A549 (cell line): ENCODE measurements around the gene TTF2. TPM values are rescaled to one million over a fixed set of nuclear protein-coding genes. Genes with fewer than 3 reads are reported as not detected.
"Not testable (repeated sequence)": the region's sequence is repeated elsewhere in the genome, so short reads cannot be mapped to it uniquely, and the experiment has no call there.

Experiments
- ATAC-seq, 2 experiments: fragments of 200-7000 bp in 1 of 2; fragments of >200 bp in 1 of 2; cut with Nextera tagmentation in 1 of 2; cut with Tn5 transposase in 1 of 2; 3 replicates each; pipeline versions ENCODE4 v1.8.0 to v1.9.1; 2018 to 2020; ENCODE audit warnings: mild to moderate bottlenecking in 1 of 2, moderate library complexity in 1 of 2
- CTCF ChIA-PET: fragments of 300-600 bp; sonication (Branson Sonifier 250); formaldehyde crosslinking; extraction: SDS; loops from one replicate; lab custom pipeline; 2021; ENCODE audit warnings: antibody characterized with exemption, inconsistent platforms; lab: Yijun Ruan, JAX
- POLR2A ChIA-PET: fragments of 350-600 bp; formaldehyde crosslinking; extraction: SDS; loops from one replicate; lab custom pipeline; 2021; ENCODE audit warnings: antibody characterized with exemption, inconsistent platforms; lab: Yijun Ruan, JAX
- DNase-seq, 2 experiments: peaks; one replicate each; pipeline versions ENCODE4 v3.0.0 to v3.0.0-alpha.2; 2011 to 2016; ENCODE audit warnings: low read depth in 1 of 2, low spot score in 1 of 2
- FAIRE-seq: peaks from 2 replicates; lab custom pipeline; 2011; peaks lifted over from hg19 to GRCh38; lab: Jason Lieb, UNC
- H3K27ac ChIP-seq, 2 experiments: fragments of >200 bp; sonication (Bioruptor Twin); formaldehyde crosslinking; 3 replicates each; pipeline ENCODE4 v1.5.1; 2016 to 2017
- H3K4me1 ChIP-seq: fragments of >200 bp; sonication (Bioruptor Twin); formaldehyde crosslinking; 3 replicates; pipeline ENCODE4 v1.6.1; 2016
- H3K4me2 ChIP-seq: fragments of >200 bp; sonication (Bioruptor Twin); formaldehyde crosslinking; 3 replicates; pipeline ENCODE4 v1.6.1; 2016
- H3K4me3 ChIP-seq: fragments of >200 bp; sonication (Bioruptor Twin); formaldehyde crosslinking; 3 replicates; pipeline ENCODE4 v1.5.1; 2016
- H3K9me3 ChIP-seq: fragments of >200 bp; sonication (Bioruptor Twin); formaldehyde crosslinking; 3 replicates; pipeline ENCODE4 v1.6.1; 2016
- CBX8 ChIP-seq: fragments of 200-600 bp; sonication (generic); IDR thresholded peaks from 2 replicates; pipeline ENCODE4 v1.6.1; 2016
- EP300 ChIP-seq, 2 experiments: fragments of >200 bp; sonication (Bioruptor Twin); formaldehyde crosslinking; IDR thresholded peaks; 2 replicates in 1 of 2; 3 replicates in 1 of 2; pipeline ENCODE4 v1.6.1; 2016 to 2017
- FOSB ChIP-seq: fragments of 250-450 bp; sonication (Bioruptor Pico); IDR thresholded peaks from 2 replicates; pipeline ENCODE4 v1.5.0; 2020; ENCODE audit warnings: mild to moderate bottlenecking, moderate library complexity
- GATA3 ChIP-seq: IDR thresholded peaks from 2 replicates; pipeline ENCODE4 v1.6.1; 2012; ENCODE audit warnings: borderline replicate concordance
- HDAC2 ChIP-seq: fragments of 200-600 bp; sonication (generic); IDR thresholded peaks from 2 replicates; pipeline ENCODE4 v1.6.1; 2016
- HEYL ChIP-seq: fragments of 250-450 bp; sonication (Bioruptor Pico); IDR thresholded peaks from 2 replicates; pipeline ENCODE4 v1.8.0; 2021; ENCODE audit warnings: mild to moderate bottlenecking, moderate library complexity
- HOXB13 ChIP-seq: fragments of 250-450 bp; sonication (Bioruptor Pico); IDR thresholded peaks from 2 replicates; pipeline ENCODE4 v1.5.0; 2020; ENCODE audit warnings: low read depth, mild to moderate bottlenecking, moderate library complexity
- HOXB5 ChIP-seq: fragments of 250-450 bp; sonication (Bioruptor Pico); IDR thresholded peaks from 2 replicates; pipeline ENCODE4 v1.5.0; 2020; ENCODE audit warnings: mild to moderate bottlenecking, moderate library complexity
- KDM1A ChIP-seq: fragments of 200-600 bp; sonication (generic); IDR thresholded peaks from 2 replicates; pipeline ENCODE4 v1.6.1; 2016; ENCODE audit warnings: low read depth, mild to moderate bottlenecking
- MAZ ChIP-seq: fragments of 150-350 bp; IDR thresholded peaks from 2 replicates; pipeline ENCODE4 v1.6.1; 2014; ENCODE audit warnings: antibody characterized with exemption, low read depth, low read length, borderline replicate concordance
- NPAS2 ChIP-seq: fragments of 250-450 bp; sonication (Bioruptor Pico); IDR thresholded peaks from 2 replicates; pipeline ENCODE4 v1.8.0; 2022; ENCODE audit warnings: mild to moderate bottlenecking, moderate library complexity, borderline replicate concordance
- POLR2AphosphoS2 ChIP-seq: conservative IDR thresholded peaks from 2 replicates; pipeline ENCODE4 v1.6.1; 2012; ENCODE audit warnings: low read length, improper control_type of control experiment, inconsistent platforms
- RARB ChIP-seq: fragments of 250-450 bp; sonication (Bioruptor Pico); IDR thresholded peaks from 2 replicates; pipeline ENCODE4 v1.8.0; 2021; ENCODE audit warnings: mild to moderate bottlenecking, moderate library complexity
- RNF2 ChIP-seq: fragments of 200-600 bp; sonication (generic); IDR thresholded peaks from 2 replicates; pipeline ENCODE4 v1.6.1; 2016; ENCODE audit warnings: low read depth, mild to moderate bottlenecking, antibody characterized with exemption, moderate library complexity, borderline replicate concordance
- SREBF2 ChIP-seq: fragments of 450-650 bp; IDR thresholded peaks from 2 replicates; pipeline ENCODE4 v1.6.1; 2014; ENCODE audit warnings: mild to moderate bottlenecking, moderate library complexity
- TP53 ChIP-seq: fragments of 250-450 bp; sonication (Bioruptor Pico); IDR thresholded peaks from 2 replicates; pipeline ENCODE4 v1.5.0; 2021; ENCODE audit warnings: mild to moderate bottlenecking, moderate library complexity
- ZFP36 ChIP-seq: fragments of 450-650 bp; IDR thresholded peaks from 2 replicates; pipeline ENCODE4 v1.6.1; 2014; ENCODE audit warnings: borderline replicate concordance; ENCODE audit not compliant: partially characterized antibody
- ZNF302 ChIP-seq: fragments of 250-450 bp; sonication (Bioruptor Pico); IDR thresholded peaks from 2 replicates; pipeline ENCODE4 v1.9.0; 2021; ENCODE audit warnings: inconsistent platforms, mild to moderate bottlenecking, moderate library complexity
- WGBS: methylation state at CpG from one replicate; pipeline ENCODE4 v1.1.6; 2017; ENCODE audit errors: missing lambda C conversion rate; 5-methylcytosine and 5-hydroxymethylcytosine counted together
- polyA plus RNA-seq, 4 experiments: library from polyadenylated mRNA; depleted of rRNA in 3 of 4; stranded (reverse); fragments of >200 nt; fragmentation: RNase III in 1 of 4; extraction: RNeasy Plus Mini Kit Qiagen cat#74134 plus additional on column Dnase treatment in 1 of 4; gene quantifications; 2 replicates in 3 of 4; 3 replicates in 1 of 4; pipeline ENCODE4 v1.2.3, GENCODE V29; 2011 to 2017
- TF ChIP-seq, protein P1 (sequence below): IDR thresholded peaks from 2 replicates; pipeline ENCODE4 v1.6.1; 2012; ENCODE audit warnings: low read depth, borderline replicate concordance
- TF ChIP-seq, protein P2 (sequence below): IDR thresholded peaks from 2 replicates; pipeline ENCODE4 v1.6.1; 2012
- TF ChIP-seq, protein P3 (sequence below): fragments of 150-350 bp; IDR thresholded peaks from 2 replicates; pipeline ENCODE4 v1.6.1; 2014; ENCODE audit warnings: low read depth, mild to moderate bottlenecking, low read length
- TF ChIP-seq, protein P4 (sequence below): fragments of 250-450 bp; sonication (Bioruptor Pico); IDR thresholded peaks from 2 replicates; pipeline ENCODE4 v1.5.0; 2021; ENCODE audit warnings: mild to moderate bottlenecking, moderate library complexity, borderline replicate concordance

The TTF2 gene
- polyA plus RNA-seq, 2 of the 4 experiments (the other 2 are of a cell fraction): 16.5 to 26.6 TPM

DNA sequence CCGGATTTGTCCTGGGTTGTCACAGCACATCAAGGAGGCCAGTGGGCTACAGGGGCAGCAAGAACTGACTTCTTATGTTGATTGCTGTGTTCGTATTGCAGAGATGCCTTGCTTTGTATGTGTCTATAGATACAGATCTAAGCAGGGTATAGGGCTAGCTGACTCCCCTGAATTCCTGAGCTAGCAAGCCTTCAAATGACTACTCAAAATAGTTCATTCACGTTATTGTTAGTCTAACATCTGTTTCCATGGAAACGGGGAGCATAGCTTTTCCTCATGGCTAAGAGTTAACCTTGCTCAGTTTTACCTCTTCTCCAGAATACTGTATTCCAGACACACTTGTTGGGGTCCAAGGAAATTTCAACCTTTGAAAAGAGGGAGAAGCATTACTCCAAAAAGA lies 37.3 kb downstream of the TTF2 start:
- POLR2A ChIA-PET: no interaction called here
- Histone ChIP-seq H3K27ac (no peak overlapping the region), H3K9me3 (no peaks in the 10 kb centered on the region), H3K4me2 (no peak overlapping the region), H3K4me3 (no peak overlapping the region)
- FAIRE-seq: no peak
- DNase-seq: no peak
- TF ChIP-seq GATA3 (no peak), HOXB13 (no peak), KDM1A (no peak), EP300 (IDR thresholded peaks at IDR 0.05) (no peak), RARB (no peak)
- TF ChIP-seq, protein P1, sequence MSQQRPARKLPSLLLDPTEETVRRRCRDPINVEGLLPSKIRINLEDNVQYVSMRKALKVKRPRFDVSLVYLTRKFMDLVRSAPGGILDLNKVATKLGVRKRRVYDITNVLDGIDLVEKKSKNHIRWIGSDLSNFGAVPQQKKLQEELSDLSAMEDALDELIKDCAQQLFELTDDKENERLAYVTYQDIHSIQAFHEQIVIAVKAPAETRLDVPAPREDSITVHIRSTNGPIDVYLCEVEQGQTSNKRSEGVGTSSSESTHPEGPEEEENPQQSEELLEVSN: no peak
- TF ChIP-seq, all 56 proteins: peak for 0
- ATAC-seq: no peak
- WGBS: 85% methylated on average over 4 of the region's 4 CpGs
- CTCF ChIA-PET: interaction anchor here (2.0 kb wide), 1 partner anchor 30 kb away, joined by 9 read pairs; no protein-coding TSS in a partner anchor
- H3K4me1 ChIP-seq: peaks cover 14% of the 10 kb centered on the region

DNA sequence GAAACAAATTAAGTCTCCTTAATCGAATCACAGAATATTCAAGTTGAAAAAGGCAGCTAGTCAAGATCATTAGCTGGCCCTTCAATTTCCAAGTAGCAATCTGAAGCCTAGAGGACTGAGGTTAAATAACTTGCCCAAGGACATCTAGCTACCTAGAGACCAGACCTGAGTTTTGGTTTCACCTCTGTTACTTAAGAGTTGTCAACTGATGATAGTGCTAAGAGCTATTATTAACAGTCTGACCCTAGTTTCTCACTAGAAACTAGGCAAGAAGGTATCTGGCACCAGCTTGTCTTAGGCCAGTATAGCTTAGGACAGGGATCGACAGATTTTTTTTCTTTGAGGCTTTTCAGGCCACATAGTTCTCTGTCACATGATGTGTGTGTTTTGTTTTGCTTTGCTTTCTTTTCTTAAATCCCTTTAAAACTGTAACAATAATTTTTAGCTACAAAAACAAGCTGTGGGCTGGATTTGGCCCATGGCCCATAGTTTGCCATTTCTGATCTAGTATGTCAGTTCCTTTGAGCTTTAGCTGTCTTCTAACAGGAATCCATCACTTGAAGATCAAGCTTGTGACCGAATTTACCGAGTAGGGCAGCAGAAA lies 38.3 kb downstream of the TTF2 start:
- POLR2A ChIA-PET: no interaction called here
- H3K4me2 ChIP-seq: no peak overlapping the region
- H3K27ac ChIP-seq: no peak overlapping the region
- ATAC-seq (no peak), FAIRE-seq (no peak)
- no peaks in the 10 kb centered on the region for H3K9me3 ChIP-seq
- TF ChIP-seq ZFP36 (no peak), HOXB5 (no peak), HOXB13 (no peak), HDAC2 (no peak)
- TF ChIP-seq, all 56 proteins: peak for 0
- DNase-seq: no peak
- H3K4me1 ChIP-seq: peaks cover 6% of the 10 kb centered on the region
- CTCF ChIA-PET: interaction anchor here (2.0 kb wide), 1 partner anchor 31 kb away, joined by 9 read pairs; no protein-coding TSS in a partner anchor
- H3K4me3 ChIP-seq: no peak overlapping the region
- WGBS: 91% methylated on average over 4 of the region's 4 CpGs

DNA sequence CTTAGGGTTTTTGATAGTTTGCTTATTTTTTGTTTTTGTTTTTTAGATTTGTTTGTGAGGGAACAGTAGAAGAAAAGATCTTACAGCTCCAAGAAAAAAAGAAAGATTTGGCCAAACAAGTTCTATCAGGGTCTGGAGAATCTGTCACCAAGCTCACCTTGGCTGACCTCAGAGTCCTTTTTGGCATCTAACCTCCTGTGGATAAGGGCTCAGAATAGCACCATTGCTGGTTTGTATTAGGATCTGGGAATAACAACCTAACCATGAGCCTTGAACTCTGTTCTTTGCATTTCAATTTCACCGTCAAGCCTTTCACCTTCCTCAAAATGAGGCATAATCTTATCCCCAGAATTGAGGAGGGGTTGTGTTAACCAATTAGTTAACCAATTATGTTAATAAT lies 41.2 kb downstream of the TTF2 start:
- WGBS: 96% methylated on average over 1 of the region's 1 CpG
- no peak overlapping the region for H3K27ac ChIP-seq
- TF ChIP-seq HEYL (CRISPR knock-in tag) (no peak), MAZ (no peak), NPAS2 (no peak), FOSB (no peak), POLR2AphosphoS2 (no peak), SREBF2 (no peak), RNF2 (no peak), CBX8 (no peak), ZNF302 (CRISPR knock-in tag) (no peak), TP53 (CRISPR knock-in tag) (no peak)
- TF ChIP-seq, protein P2, sequence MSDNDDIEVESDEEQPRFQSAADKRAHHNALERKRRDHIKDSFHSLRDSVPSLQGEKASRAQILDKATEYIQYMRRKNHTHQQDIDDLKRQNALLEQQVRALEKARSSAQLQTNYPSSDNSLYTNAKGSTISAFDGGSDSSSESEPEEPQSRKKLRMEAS: no peak
- TF ChIP-seq, protein P3, sequence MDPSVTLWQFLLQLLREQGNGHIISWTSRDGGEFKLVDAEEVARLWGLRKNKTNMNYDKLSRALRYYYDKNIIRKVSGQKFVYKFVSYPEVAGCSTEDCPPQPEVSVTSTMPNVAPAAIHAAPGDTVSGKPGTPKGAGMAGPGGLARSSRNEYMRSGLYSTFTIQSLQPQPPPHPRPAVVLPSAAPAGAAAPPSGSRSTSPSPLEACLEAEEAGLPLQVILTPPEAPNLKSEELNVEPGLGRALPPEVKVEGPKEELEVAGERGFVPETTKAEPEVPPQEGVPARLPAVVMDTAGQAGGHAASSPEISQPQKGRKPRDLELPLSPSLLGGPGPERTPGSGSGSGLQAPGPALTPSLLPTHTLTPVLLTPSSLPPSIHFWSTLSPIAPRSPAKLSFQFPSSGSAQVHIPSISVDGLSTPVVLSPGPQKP: no peak
- TF ChIP-seq, protein P4, sequence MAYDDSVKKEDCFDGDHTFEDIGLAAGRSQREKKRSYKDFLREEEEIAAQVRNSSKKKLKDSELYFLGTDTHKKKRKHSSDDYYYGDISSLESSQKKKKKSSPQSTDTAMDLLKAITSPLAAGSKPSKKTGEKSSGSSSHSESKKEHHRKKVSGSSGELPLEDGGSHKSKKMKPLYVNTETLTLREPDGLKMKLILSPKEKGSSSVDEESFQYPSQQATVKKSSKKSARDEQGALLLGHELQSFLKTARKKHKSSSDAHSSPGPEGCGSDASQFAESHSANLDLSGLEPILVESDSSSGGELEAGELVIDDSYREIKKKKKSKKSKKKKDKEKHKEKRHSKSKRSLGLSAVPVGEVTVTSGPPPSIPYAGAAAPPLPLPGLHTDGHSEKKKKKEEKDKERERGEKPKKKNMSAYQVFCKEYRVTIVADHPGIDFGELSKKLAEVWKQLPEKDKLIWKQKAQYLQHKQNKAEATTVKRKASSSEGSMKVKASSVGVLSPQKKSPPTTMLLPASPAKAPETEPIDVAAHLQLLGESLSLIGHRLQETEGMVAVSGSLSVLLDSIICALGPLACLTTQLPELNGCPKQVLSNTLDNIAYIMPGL (CRISPR knock-in tag): no peak
- POLR2A ChIA-PET: no interaction called here
- CTCF ChIA-PET: interaction anchor here (0.9 to 1.0 kb wide), 2 partner anchors 34 to 183 kb away, joined by 3 to 5 read pairs; no protein-coding TSS in a partner anchor
- no peak overlapping the region for H3K4me2 ChIP-seq
- H3K4me3 ChIP-seq: no peak overlapping the region
- H3K9me3 ChIP-seq: no peaks in the 10 kb centered on the region
- DNase-seq: no peak
- ATAC-seq: no peak
- H3K4me1 ChIP-seq: no peaks in the 10 kb centered on the region
- FAIRE-seq: no peak

DNA sequence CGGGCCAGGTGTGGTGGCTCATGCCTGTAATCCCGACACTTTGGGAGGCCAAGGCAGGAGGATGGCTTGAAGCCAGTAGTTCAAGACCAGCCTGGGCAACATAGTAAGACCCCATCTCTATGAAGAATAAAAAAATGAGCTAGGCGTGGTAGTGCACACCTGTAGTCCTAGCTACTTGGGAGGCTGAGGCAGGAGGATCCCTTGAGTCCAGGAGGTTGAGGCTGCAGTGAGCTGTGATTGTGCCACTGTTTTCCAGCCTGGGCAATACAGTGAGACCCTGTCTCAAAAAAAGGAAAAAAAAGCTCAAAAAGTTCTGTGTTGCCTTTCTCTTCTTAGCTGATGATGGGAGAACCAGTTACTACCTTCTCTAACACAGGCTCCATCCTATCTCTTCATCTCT lies 41.7 kb downstream of the TTF2 start:
- WGBS: 94% methylated on average over 3 of the region's 3 CpGs
- H3K4me2 ChIP-seq, H3K4me1 ChIP-seq, FAIRE-seq, POLR2A ChIA-PET, ATAC-seq, H3K9me3 ChIP-seq, H3K27ac ChIP-seq, DNase-seq, H3K4me3 ChIP-seq: not testable (repeated sequence)
- CTCF ChIA-PET: interaction anchor here (0.9 kb wide), 1 partner anchor 34 kb away, joined by 5 read pairs; no protein-coding TSS in a partner anchor
